ENCODE data around the gene AGXT.

- TF ChIP-seq CTCF (IDR thresholded peaks at IDR 0.05; ENCODE audit: low read depth, low read length) = no peak
- TF ChIP-seq EZH2phosphoT487 (IDR thresholded peaks at IDR 0.05; ENCODE audit: low read depth) = no peak
These were observed 46.3 kb downstream of the AGXT start for GRCh38 chr2:240914645-240915525.
